ENCODE data around the gene PDE6G. TPM values are rescaled to one million over a fixed set of nuclear protein-coding genes. Genes with fewer than 3 reads are reported as not detected.

PDE6G gene
- total RNA-seq, 3 donors from 2014 or later: 1.9 TPM; not detected in 2

GRCh38 chr17:81665205-81666091 lies 9.1 kb upstream of the PDE6G start:
- intact Hi-C loops (cut with DNase I; ENCODE audit: low total_unique reads): no loop called here
- peak overlapping the region; percentile 78 to 99 (median 98) for H3K4me3 ChIP-seq
- no peaks in the 10 kb centered on the region for H3K27me3 ChIP-seq
- TF ChIP-seq POLR2AphosphoS5 (IDR thresholded peaks at IDR 0.05) (no peak), CTCF (IDR thresholded peaks at IDR 0.05) (no peak), POLR2A (IDR thresholded peaks at IDR 0.05) (no peak)
- no peaks in the 10 kb centered on the region for H3K36me3 ChIP-seq
- no peak for DNase-seq (ENCODE audit: low spot score in 2 of 2)
- peaks cover 0 to 13% of the 10 kb centered on the region in 2 donors for H3K4me1 ChIP-seq
- peak overlapping the region; percentile 91 to 93 for H3K27ac ChIP-seq
- H3K9me3 ChIP-seq: no peaks in the 10 kb centered on the region

GRCh38 chr17:81664051-81664470 lies 7.7 kb upstream of the PDE6G start:
- no peak overlapping the region for H3K27ac ChIP-seq
- H3K27me3 ChIP-seq: no peaks in the 10 kb centered on the region
- DNase-seq (ENCODE audit: low spot score in 2 of 2): no peak
- peaks cover 0 to 13% of the 10 kb centered on the region in 2 donors for H3K4me1 ChIP-seq
- no peaks in the 10 kb centered on the region for H3K36me3 ChIP-seq
- TF ChIP-seq CTCF (IDR thresholded peaks at IDR 0.05): no peak
- no peak for TF ChIP-seq POLR2AphosphoS5 (IDR thresholded peaks at IDR 0.05)
- TF ChIP-seq POLR2A (IDR thresholded peaks at IDR 0.05): no peak
- intact Hi-C loops (cut with DNase I; ENCODE audit: low total_unique reads): no loop called here
- H3K4me3 ChIP-seq: no peak overlapping the region
- no peaks in the 10 kb centered on the region for H3K9me3 ChIP-seq

GRCh38 chr17:81662002-81662401 lies 5.7 kb upstream of the PDE6G start:
- intact Hi-C loops (cut with DNase I; ENCODE audit: low total_unique reads): no loop called here
- TF ChIP-seq CTCF (IDR thresholded peaks at IDR 0.05): no peak
- no peak overlapping the region for H3K4me3 ChIP-seq
- peaks cover 0 to 7% of the 10 kb centered on the region in 2 donors for H3K4me1 ChIP-seq
- no peak for DNase-seq (ENCODE audit: low spot score in 2 of 2)
- no peaks in the 10 kb centered on the region for H3K36me3 ChIP-seq
- H3K9me3 ChIP-seq: no peaks in the 10 kb centered on the region
- no peaks in the 10 kb centered on the region for H3K27me3 ChIP-seq
- H3K27ac ChIP-seq: no peak overlapping the region

GRCh38 chr17:81660441-81660840 lies 4.1 kb upstream of the PDE6G start:
- no peak for DNase-seq (ENCODE audit: low spot score in 2 of 2)
- TF ChIP-seq POLR2A (IDR thresholded peaks at IDR 0.05): no peak
- no peak for TF ChIP-seq CTCF (IDR thresholded peaks at IDR 0.05)
- no peak for TF ChIP-seq POLR2AphosphoS5 (IDR thresholded peaks at IDR 0.05)
- H3K9me3 ChIP-seq: no peaks in the 10 kb centered on the region
- H3K36me3 ChIP-seq: no peaks in the 10 kb centered on the region
- H3K27me3 ChIP-seq: peaks cover 0 to 3% of the 10 kb centered on the region in 2 donors
- H3K27ac ChIP-seq: peak overlapping the region; percentile 86 to 90
- intact Hi-C loops (cut with DNase I; ENCODE audit: low total_unique reads): no loop called here
- no peak overlapping the region for H3K4me3 ChIP-seq
- peaks cover 0 to 3% of the 10 kb centered on the region in 2 donors for H3K4me1 ChIP-seq

- Histone ChIP-seq H3K4me1 (no peaks in the 10 kb centered on the region), H3K36me3 (no peaks in the 10 kb centered on the region), H3K4me3 (peak overlapping the region in 1 of 3 donors; percentile 1), H3K27me3 (peaks cover 0 to 5% of the 10 kb centered on the region in 2 donors), H3K9me3 (no peaks in the 10 kb centered on the region), H3K27ac (peak overlapping the region; percentile 49 to 90)
- TF ChIP-seq POLR2A (IDR thresholded peaks at IDR 0.05) (no peak), CTCF (IDR thresholded peaks at IDR 0.05) (no peak), POLR2AphosphoS5 (IDR thresholded peaks at IDR 0.05) (no peak)
- intact Hi-C loops (cut with DNase I; ENCODE audit: low total_unique reads): no loop called here
- DNase-seq (ENCODE audit: low spot score in 2 of 2): no peak
These were observed 2.7 kb upstream of the PDE6G start for GRCh38 chr17:81659038-81659437.

Data from breast epithelium (tissue), 4 donors.